Muscle layer of colon (tissue), 2 donors: ENCODE results near the gene ZNF514.
"Not testable (repeated sequence)": the region's sequence is repeated elsewhere in the genome, so short reads cannot be mapped to it uniquely, and the experiment has no call there.

ENCODE experiments used
- H3K27ac ChIP-seq: one replicate; pipeline ENCODE4 v1.7.0; 2013; ENCODE audit warnings: low read depth, mild to moderate bottlenecking, low read length, moderate library complexity
- H3K27me3 ChIP-seq, 2 donors: one replicate each; pipeline ENCODE4 v1.7.0; 2013; ENCODE audit warnings: low read length in 2 of 2, mild to moderate bottlenecking in 2 of 2; ENCODE audit not compliant: insufficient read depth in 2 of 2, control insufficient read depth in 1 of 2
- H3K36me3 ChIP-seq: one replicate; pipeline ENCODE4 v1.7.0; 2013; ENCODE audit warnings: mild to moderate bottlenecking, low read length; ENCODE audit not compliant: insufficient read depth
- H3K4me1 ChIP-seq: one replicate; pipeline ENCODE4 v1.7.0; 2013; ENCODE audit warnings: mild to moderate bottlenecking, low read length; ENCODE audit not compliant: insufficient read depth
- H3K4me3 ChIP-seq, 2 donors: one replicate each; pipeline ENCODE4 v1.7.0; 2013; ENCODE audit warnings: low read length in 2 of 2, low read depth in 1 of 2, mild to moderate bottlenecking in 1 of 2, moderate library complexity in 1 of 2
- H3K9ac ChIP-seq: one replicate; pipeline ENCODE4 v1.7.0; 2013; ENCODE audit warnings: low read length
- H3K9me3 ChIP-seq: one replicate; pipeline ENCODE4 v1.7.0; 2013; ENCODE audit warnings: mild to moderate bottlenecking, low read length
- donor health status: abdominal sarcoma.
- donor health status: Adenocarcinoma of cecum.

ZNF514 gene

DNA sequence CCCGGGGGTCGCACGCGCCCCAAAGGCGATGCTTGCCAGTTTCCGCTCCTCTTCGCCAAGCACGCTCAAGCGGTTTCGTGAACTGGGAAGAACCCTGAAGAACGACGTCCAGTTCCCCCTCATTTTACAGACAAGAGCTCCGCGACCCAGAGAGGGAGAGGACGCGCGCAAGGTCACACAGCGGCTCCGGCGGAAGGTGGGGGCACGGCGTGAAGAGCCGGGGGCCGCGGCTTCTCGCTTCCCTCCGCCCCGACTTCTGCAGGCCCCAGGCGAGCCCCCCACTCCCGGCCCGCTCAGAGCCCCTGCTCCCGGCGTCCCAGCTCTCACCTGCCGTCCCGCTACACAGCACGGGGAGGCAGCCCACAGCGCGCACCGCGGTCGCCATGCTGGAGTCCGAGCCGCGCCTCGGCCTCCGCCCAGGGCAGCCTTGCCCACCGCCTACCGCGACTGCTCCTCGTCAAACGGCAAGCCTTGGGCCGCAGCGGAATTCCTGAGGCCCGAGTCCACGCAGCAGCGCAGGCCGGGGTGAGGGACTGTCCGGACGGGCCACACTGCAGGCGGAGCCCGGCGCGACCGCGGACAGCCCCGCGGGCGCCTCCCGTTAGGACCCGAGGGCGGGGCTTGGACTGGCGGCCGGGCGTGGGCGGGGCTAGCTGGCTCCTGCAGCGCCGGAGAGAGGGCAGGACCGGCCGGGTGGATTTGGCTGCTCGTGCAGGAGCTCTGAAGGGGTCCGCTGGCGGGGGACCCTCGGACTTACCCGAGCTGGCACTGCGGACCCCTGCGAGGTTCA is 38.0 kb downstream of the ZNF514 start, which contains the start of gene MRPS5:
TSS of gene MRPS5 (minus strand) at position 402 of the 790 bp plus-strand sequence. CDS start at position 385, 17 bp downstream.
- peak within 1 kb of the TSS; percentile 87 to 93 for H3K4me3 ChIP-seq
- H3K9ac ChIP-seq: peak within 1 kb of the TSS; percentile 76
- peaks cover 32% of the 10 kb centered on the region for H3K4me1 ChIP-seq
- H3K9me3 ChIP-seq: no peaks in the 10 kb centered on the region
- H3K36me3 ChIP-seq: peaks cover 6% of the 10 kb centered on the region
- H3K27ac ChIP-seq: peak within 1 kb of the TSS; percentile 97
- H3K27me3 ChIP-seq: no peaks in the 10 kb centered on the region

DNA sequence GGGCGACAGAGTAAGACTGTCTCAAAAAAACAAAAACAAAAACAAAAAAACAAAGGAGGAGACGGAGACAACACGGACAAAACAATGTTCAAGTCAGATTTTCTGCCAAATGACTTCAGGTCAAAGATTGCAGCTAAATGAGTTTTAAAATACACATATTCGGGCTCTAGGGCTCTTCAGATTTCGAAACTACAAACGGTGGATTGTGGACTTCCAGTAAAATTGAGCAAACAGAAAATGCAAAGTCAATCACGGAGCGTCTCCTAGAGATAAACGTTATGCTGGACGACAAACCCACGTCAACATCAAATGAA is 38.6 kb downstream of the ZNF514 start:
- Histone ChIP-seq H3K4me1 (peaks cover 32% of the 10 kb centered on the region), H3K27ac (peak overlapping the region; percentile 97), H3K27me3 (no peaks in the 10 kb centered on the region), H3K9ac (peak overlapping the region; percentile 76), H3K9me3 (no peaks in the 10 kb centered on the region), H3K36me3 (peaks cover 6% of the 10 kb centered on the region), H3K4me3 (peak overlapping the region; percentile 87 to 93)

- no peak overlapping the region for H3K27ac ChIP-seq
- H3K36me3 ChIP-seq: peaks cover 28% of the 10 kb centered on the region
Observed at GRCh38 chr2:95115418-95115817, 44.2 kb downstream of the ZNF514 start.

GRCh38 chr2:95113464-95113863 is 46.2 kb downstream of the ZNF514 start:
- no peak overlapping the region for H3K9ac ChIP-seq
- H3K27ac ChIP-seq: no peak overlapping the region
- H3K36me3 ChIP-seq: peaks cover 43% of the 10 kb centered on the region
- no peaks in the 10 kb centered on the region for H3K9me3 ChIP-seq
- H3K4me1 ChIP-seq: peaks cover 8% of the 10 kb centered on the region
- no peaks in the 10 kb centered on the region for H3K27me3 ChIP-seq
- no peak overlapping the region for H3K4me3 ChIP-seq

More at GRCh38 chr2:95115418-95115817, 44.2 kb downstream of the ZNF514 start:
- Histone ChIP-seq H3K9ac (no peak overlapping the region), H3K4me3 (no peak overlapping the region), H3K27me3 (no peaks in the 10 kb centered on the region), H3K4me1 (peaks cover 25% of the 10 kb centered on the region), H3K9me3 (no peaks in the 10 kb centered on the region)

DNA sequence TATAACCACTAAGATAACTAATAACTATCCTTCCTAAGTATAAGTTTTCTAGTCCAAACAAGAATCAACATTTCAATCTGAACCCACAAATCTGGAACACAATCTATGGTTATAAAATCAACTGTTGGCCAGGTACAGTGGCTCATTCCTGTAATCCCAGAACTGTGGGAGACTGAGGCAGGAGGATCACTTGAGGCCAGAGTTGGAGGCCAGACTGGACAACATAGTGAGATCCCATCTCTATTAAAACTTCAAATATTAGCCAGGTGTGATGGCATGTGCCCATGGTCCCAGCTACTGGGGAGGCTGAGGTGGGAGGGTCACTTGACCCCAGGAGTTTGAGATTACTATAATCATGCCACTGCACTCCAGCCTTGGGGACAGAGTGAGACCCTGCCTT is 49.3 kb downstream of the ZNF514 start:
- Histone ChIP-seq H3K9ac (no peak overlapping the region), H3K9me3 (no peaks in the 10 kb centered on the region), H3K36me3 (peaks cover 68% of the 10 kb centered on the region), H3K4me1 (no peaks in the 10 kb centered on the region), H3K27ac (no peak overlapping the region), H3K4me3 (no peak overlapping the region), H3K27me3 (no peaks in the 10 kb centered on the region)

DNA sequence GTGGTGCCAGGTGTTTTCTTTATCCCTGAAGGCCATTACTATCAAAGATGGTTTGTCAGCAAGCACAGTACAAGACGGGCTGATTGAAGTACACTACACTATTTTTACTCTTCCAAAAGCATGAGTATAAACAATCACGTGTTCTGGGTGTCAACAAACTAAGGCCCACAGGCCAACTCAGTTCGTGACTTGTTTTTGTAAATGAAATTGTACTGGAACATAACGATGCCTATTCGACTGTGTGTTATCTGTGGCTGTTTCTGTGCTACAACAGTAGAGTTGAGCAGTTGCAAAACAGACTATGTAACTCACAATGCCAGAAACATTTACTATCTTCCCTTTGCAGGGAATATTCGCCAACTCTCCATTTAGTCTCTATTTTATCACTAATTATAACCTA is 50.4 kb downstream of the ZNF514 start:
- Histone ChIP-seq H3K9ac (no peak overlapping the region), H3K27me3 (no peaks in the 10 kb centered on the region), H3K9me3 (no peaks in the 10 kb centered on the region), H3K4me1 (no peaks in the 10 kb centered on the region), H3K36me3 (peaks cover 71% of the 10 kb centered on the region), H3K27ac (no peak overlapping the region), H3K4me3 (no peak overlapping the region)

DNA sequence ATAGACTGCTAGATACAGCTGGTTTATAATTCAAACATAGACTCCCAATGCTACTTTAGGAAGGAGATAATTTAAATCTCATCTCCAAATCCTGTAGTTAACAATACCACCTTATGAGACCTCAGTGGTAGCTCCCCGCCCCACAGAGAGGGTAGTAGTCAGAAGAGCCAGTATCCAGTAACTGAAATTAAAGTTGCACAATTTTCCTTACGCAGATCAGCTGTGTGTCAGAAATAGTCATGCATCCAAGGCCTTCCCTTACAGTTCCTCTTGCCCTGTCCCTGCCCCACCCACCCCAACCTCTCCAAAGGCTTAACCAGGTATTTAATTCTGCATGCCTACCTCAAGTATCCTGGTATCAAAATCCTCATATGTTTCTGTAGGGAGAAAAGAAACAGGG is 53.6 kb downstream of the ZNF514 start:
- H3K9ac ChIP-seq: no peak overlapping the region
- H3K27ac ChIP-seq: no peak overlapping the region
- H3K4me1 ChIP-seq: no peaks in the 10 kb centered on the region
- H3K36me3 ChIP-seq: peaks cover 66% of the 10 kb centered on the region
- no peak overlapping the region for H3K4me3 ChIP-seq
- no peaks in the 10 kb centered on the region for H3K9me3 ChIP-seq
- no peaks in the 10 kb centered on the region for H3K27me3 ChIP-seq

DNA sequence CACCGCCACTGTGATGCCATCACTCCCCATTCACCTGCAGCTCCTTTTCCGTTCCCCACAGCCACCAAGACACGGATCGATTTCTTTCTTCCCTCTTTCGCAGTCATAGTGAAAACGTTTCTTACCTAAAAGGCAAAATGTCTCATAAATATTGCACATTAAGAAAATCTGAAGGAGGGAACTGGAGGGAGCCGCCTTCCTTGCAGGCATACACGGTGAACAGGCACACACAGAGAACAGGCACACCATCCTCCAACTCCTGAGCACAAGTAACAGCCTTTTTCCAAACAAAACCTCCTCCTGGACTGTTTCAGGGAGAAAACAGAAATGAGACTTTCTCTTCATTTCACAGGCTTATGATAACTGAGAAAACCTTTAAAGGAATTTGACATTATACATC is 55.0 kb downstream of the ZNF514 start:
- Histone ChIP-seq H3K27me3 (no peaks in the 10 kb centered on the region), H3K27ac (no peak overlapping the region), H3K9ac (no peak overlapping the region), H3K4me1 (no peaks in the 10 kb centered on the region), H3K9me3 (no peaks in the 10 kb centered on the region), H3K36me3 (peaks cover 66% of the 10 kb centered on the region), H3K4me3 (no peak overlapping the region)

- H3K9ac ChIP-seq: no peak overlapping the region
- no peaks in the 10 kb centered on the region for H3K9me3 ChIP-seq
- H3K4me3 ChIP-seq: no peak overlapping the region
- H3K36me3 ChIP-seq: peaks cover 25% of the 10 kb centered on the region
- no peaks in the 10 kb centered on the region for H3K4me1 ChIP-seq
- H3K27ac ChIP-seq: no peak overlapping the region
- H3K27me3 ChIP-seq: no peaks in the 10 kb centered on the region
Observed at GRCh38 chr2:95099910-95100309, 59.7 kb downstream of the ZNF514 start.

- H3K4me3 ChIP-seq, H3K9me3 ChIP-seq, H3K4me1 ChIP-seq, H3K27me3 ChIP-seq, H3K27ac ChIP-seq, H3K9ac ChIP-seq: not testable (repeated sequence)
- H3K36me3 ChIP-seq: peaks cover 19% of the 10 kb centered on the region
Observed at GRCh38 chr2:95098273-95098672, 61.4 kb downstream of the ZNF514 start.
